ENCODE measurements around the gene FOS.

- TF ChIP-seq EP300 (IDR thresholded peaks at IDR 0.05; ENCODE audit: borderline replicate concordance in 1 of 2, low read depth in 2 of 2, low read length in 2 of 2) (no peak), CTCF (IDR thresholded peaks at IDR 0.05; ENCODE audit: control extremely low read depth in 1 of 3, insufficient read depth in 1 of 3, low read depth in 1 of 3, low read length in 3 of 3) (no peak; a peak in 1 of 4 replicates), ZNF274 (IDR thresholded peaks at IDR 0.05; ENCODE audit: borderline replicate concordance, extremely low read depth, low read length) (no peak), TCF12 (IDR thresholded peaks at IDR 0.05; ENCODE audit: low read depth, low read length) (no peak), POLR2AphosphoS5 (IDR thresholded peaks at IDR 0.05; ENCODE audit: low read depth, low read length) (no peak; the same call in 1 of the 2 replicates), POLR2A (IDR thresholded peaks at IDR 0.05; ENCODE audit: control extremely low read depth in 1 of 2, low read depth in 2 of 2, low read length in 2 of 2) (no peak; a peak in 1 of 3 replicates), GTF2F1 (IDR thresholded peaks at IDR 0.05; ENCODE audit: borderline replicate concordance, low read depth, low read length) (no peak), MAX (IDR thresholded peaks at IDR 0.05) (no peak)
These were observed 20.4 kb upstream of the FOS start for GRCh38 chr14:75258079-75258802.
